Right ventricle myocardium superior (tissue), 1 donor: ENCODE measurements around the gene OR2T8. TPM values are rescaled to one million over a fixed set of nuclear protein-coding genes. Genes with fewer than 3 reads are reported as not detected.
"Not testable (repeated sequence)": the region's sequence is repeated elsewhere in the genome, so short reads cannot be mapped to it uniquely, and the experiment has no call there.

Source experiments
- ATAC-seq: fragments of 200-7000 bp; cut with Tn5 transposase; one replicate; pipeline ENCODE4 v1.9.1; 2020; ENCODE audit warnings: mild to moderate bottlenecking; ENCODE audit not compliant: poor library complexity
- DNase-seq: peaks from one replicate; pipeline ENCODE4 v3.0.0-alpha.2; 2020
- intact Hi-C: fragments of 100-400 bp; cut with DNase I; formaldehyde crosslinking; loops from one replicate; pipeline ENCODE4 v1.11.2; 2022
- long read RNA-seq: library from polyadenylated mRNA; unstranded; transcript quantifications from one replicate; pipeline ENCODE4 v2.0.0, GENCODE V29; 2021
- total RNA-seq: library from RNA; stranded (reverse); fragmentation: NEBNext Ultra II Directional; extraction: Animal tissue kit (Norgen Biotek cat#: 25700); gene quantifications from one replicate; pipeline ENCODE4 v1.2.1, GENCODE V29; 2021
- donor health status: DM: no; HTN: yes; CAD: no; lungs with severe emphysema.

Gene OR2T8, protein sequence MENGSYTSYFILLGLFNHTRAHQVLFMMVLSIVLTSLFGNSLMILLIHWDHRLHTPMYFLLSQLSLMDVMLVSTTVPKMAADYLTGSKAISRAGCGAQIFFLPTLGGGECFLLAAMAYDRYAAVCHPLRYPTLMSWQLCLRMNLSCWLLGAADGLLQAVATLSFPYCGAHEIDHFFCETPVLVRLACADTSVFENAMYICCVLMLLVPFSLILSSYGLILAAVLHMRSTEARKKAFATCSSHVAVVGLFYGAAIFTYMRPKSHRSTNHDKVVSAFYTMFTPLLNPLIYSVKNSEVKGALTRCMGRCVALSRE
- total RNA-seq, result not detected
- long read RNA-seq, result 0 reads

DNA sequence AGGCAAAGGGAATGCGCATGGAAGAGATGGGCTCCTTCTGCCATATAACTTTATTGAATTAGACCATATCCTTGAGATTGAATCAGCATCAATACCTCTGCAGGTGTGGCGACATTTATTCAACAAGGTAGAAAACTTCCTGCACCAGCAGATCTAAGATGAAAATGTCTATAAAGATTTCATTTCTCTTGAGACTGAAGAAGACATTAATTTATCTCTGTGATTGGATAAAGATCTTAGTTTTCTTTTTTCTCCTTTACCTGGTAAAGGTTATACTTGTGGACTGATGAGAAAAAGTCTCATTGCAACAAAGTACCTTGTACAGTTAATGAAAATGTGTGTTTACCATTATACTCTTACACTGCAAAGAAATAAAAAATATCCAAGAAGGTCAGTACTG is at the start of gene OR2T8:
Gene OR2T8, plus strand, starts transcription at position 301 of the 400 bp plus-strand sequence. CDS start 766 bp downstream, outside the sequence.
- DNase-seq (no peak), ATAC-seq (no peak)
- intact Hi-C loops, result no loop called here

DNA sequence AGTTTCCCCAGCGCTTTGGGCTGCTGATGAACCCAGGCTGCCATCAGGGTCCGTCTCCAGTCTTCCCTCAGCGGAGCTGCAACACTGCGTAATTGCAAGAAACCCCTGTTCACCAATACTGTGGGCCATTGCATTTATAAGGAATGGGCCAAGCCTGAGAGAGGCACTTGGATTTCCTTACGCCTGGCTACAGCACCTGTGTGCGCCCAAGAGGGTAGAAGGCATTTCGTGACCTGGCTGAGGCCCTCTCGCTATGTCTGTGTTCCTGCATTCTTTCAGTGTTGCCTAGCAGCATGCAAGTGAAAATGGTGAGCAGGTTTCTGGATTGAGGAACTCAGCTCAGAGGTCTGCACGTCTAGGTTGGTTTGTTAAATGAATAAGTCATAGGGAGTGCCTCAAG is 36.7 kb upstream of the OR2T8 start:
- DNase-seq, result no peak
- ATAC-seq, result no peak
- intact Hi-C loops, result no loop called here

DNA sequence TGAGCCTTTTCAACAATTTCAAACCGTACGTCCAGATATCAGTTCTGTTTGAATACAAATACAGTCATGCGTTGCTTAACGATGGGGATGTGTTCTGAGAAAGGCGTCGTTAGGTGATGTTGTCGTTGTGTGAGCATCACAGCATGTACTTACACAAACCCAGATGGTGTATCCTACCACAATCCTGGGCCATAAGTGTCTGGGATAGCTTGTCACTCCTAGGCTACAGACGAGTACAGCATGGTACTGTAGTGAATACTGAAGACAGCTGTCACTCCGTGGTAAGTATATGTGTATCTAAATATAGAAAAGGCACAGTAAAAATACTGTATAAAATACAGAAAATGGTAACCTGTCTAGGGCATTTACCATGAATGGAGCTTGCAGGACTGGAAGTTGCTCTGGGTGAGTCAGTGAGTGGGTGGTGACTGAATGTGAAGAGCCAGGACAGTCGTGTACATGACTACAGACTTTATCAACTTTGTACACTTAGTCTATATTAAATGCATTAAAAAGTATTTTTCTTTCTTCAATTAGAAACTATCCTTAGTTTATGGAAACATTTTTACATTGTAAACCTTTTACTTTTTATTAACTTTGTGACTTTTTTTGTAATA is 35.1 kb upstream of the OR2T8 start:
- no peak for ATAC-seq
- intact Hi-C loops, result no loop called here
- no peak for DNase-seq

DNA sequence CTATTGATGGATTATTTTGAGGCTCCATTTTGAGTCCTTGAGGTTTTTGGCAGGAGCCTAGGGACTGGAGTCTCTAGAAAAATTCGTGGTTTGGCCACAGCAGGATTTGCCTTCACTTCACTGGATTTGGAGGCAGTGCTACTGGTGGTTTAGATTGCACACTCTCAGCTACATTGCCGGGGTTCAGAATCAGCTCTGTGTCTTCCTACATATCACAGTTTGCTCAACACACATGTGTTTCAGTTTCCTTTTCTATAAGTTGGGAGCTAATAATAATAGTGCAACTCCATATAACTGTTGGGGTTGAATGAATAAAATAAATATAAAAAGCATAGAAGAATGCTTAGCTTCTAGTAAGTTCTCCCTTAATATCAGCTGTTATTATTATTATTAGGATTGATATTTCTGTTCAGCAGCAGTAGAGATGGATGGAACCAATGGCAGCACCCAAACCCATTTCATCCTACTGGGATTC is 24.9 kb upstream of the OR2T8 start, which contains the start of gene OR2W3:
Gene OR2W3, plus strand, starts transcription at position 425 of the 475 bp plus-strand sequence. Its CDS starts 0 bp downstream, at position 425.
- intact Hi-C loops, result no loop called here
- ATAC-seq (no peak), DNase-seq (no peak)

DNA sequence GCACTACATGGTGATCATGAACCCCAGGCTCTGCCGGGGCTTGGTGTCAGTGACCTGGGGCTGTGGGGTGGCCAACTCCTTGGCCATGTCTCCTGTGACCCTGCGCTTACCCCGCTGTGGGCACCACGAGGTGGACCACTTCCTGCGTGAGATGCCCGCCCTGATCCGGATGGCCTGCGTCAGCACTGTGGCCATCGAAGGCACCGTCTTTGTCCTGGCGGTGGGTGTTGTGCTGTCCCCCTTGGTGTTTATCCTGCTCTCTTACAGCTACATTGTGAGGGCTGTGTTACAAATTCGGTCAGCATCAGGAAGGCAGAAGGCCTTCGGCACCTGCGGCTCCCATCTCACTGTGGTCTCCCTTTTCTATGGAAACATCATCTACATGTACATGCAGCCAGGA is 24.1 kb upstream of the OR2T8 start:
- DNase-seq (no peak), ATAC-seq (no peak)
- intact Hi-C loops, result no loop called here

DNA sequence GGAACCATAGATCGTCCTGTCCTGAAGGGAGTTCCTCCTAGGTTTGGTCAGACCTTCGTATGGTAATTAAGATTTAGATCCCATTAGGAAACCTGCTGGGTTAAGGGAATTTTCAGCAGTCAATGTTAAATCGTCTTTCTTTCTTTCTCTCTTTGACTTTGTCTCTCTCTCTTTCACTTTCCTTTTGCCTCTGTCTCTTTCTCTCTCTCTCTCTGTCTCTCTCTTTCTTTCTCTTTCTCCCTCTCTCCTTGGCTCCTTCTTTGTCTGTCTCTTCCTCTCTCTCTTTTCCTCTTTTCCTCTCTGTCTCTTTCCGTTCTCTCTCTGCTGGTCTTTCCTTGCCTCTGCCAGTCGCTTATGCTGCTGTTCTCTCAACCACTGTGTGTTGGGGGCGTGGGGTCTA is 15.9 kb upstream of the OR2T8 start:
- DNase-seq (no peak), ATAC-seq (no peak)
- intact Hi-C loops, result no loop called here

DNA sequence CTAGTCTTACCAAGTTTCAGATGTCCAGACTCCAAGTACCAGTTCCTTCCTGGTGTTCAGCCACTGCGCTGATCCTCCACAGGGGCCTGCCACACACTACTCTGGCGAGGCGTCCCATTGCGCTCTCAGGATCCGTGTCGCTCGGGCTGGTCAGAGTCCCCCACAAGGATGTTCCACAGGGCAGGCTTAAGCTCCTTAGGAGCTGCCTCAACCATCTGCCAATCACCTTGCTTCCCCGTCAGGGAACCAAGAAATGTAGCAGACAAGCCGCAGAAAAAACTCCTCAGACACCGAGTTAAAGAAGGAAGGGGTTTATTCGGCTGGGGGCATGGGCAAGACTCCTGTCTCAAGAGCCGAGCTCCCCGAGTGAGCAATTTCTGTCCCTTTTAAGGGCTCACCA is 14.9 kb upstream of the OR2T8 start:
- ATAC-seq, result no peak
- intact Hi-C loops, result no loop called here
- no peak for DNase-seq

DNA sequence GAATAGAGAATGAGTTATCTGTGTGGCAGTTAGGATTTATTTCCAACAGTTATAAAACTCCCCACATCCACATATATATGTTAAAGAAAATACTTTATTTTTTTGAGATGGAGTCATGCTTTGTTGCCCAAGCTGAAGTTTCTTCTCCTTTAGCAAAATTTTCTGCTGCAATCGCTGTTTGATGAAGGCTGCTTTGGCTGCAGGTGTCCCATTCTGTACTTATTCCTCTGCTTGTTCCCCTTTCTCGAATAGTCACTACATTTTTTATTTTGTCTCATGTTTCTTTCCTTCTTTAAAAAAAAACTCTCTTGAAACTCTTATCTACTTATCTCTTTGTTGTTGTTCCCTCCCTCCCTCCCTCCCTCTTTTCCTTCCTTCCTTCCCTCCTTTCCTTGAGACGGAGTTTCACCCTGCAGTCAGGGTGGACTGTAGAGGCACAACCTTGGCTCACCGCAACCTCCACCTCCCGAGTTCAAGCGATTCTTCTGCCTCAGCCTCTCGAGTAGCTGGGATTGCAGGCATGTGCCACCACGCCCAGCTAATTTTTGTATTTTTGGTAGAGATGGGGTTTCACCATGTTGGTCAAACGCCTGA is 14.0 kb upstream of the OR2T8 start:
- no peak for ATAC-seq
- intact Hi-C loops, result no loop called here
- DNase-seq, result no peak

DNA sequence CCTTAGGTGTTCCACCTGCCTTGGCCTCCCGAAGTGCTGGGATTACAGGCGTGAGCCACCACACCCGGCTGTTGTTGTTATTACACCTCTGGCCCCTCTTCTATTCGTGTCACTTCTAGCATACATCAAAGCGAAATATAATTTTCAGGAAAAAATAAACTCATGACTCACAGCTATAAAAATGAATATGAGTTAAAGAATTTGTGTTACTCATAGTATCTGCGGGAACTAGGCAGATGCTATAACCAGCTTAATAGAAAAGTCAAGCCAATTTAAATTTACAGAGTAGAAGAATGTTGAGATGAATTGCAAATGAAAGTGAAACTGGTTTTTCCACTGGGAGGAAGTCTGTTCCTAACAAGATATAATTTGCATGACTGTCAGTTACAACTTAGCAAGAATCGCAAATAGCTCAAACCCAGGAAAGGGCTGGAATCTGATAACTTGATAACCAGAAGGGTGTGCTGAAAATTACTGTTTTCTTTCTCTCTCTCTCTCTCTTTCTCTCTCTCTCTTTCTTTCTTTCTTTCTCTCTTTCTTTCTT is 13.5 kb upstream of the OR2T8 start:
- no peak for DNase-seq
- no peak for ATAC-seq
- intact Hi-C loops, result no loop called here

DNA sequence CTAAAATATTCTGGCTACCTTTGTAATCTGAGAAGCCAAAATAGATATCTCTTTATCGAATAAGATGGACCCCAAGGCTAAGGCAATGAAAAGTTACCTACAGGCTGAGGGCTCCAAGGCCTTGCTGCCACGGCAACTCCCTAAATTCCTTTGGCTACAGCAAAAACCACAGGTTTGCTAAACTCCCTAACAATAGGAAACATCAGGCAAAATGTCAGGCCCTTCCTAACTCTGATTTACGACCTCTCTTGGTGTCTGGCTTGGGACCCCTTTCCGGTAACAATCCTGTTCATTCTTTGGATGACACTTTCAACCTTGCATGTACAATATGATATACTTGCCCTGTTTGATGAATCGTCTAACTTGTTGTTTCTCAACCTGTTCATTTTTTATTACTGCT is 11.3 kb upstream of the OR2T8 start:
- ATAC-seq, result no peak
- intact Hi-C loops, result no loop called here

DNA sequence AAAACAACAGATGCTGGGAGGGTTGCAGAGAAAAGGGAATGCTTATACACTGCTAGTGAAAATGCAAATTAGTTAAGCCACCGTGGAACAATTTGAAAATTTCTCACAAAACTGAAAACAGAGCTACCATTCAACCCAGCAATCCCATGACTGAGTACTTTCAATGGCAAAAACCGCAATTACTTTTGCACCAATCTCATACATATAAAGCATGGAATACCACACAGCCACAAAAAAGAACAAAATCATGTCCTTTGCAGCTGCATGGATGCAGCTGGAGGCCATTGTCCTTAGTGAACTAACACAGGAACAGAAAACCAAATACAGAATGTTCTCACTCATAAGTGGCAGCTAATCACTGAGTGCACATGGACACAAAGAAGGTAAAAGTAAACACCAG is 6.3 kb upstream of the OR2T8 start:
- intact Hi-C loops, result no loop called here
- DNase-seq, result no peak
- ATAC-seq, result no peak

More for the DNA sequence above, 11.3 kb upstream of the OR2T8 start:
- no peak for DNase-seq

DNA sequence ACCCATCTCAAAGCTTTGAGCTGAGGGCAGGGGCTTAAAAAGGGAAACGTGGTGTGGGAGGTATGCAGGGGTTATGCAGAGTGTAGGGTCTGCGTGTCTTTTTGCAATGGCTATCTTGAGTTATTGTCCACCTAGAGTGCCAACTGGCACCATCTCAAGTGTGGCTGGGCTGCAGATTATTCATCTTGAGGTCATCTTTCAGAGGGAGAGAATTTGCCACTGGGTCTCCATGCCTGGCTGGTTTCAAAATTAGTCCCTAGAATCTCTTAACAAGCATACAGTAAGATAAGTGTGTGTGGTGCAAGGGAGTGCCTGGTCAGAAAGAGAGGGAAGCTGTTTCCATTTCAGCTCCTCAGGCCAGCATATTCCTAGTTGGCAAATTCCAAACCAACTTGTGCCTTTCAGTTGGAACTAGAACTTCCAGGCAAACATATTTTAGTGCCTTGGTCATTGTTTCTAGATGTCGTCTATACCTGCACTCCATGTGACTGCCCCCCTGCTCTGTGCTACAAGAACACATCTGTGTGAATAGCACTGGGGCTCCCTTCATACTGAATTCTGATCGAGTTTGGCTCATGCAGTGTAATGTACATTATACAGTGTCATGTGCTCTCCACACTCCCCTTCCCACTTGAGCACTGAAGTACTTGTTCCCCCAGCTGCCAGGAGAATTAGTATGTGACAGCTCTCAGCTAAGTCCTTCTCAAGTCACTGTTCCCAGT is 5.0 kb upstream of the OR2T8 start:
- intact Hi-C loops, result no loop called here
- ATAC-seq (no peak), DNase-seq (no peak)

DNA sequence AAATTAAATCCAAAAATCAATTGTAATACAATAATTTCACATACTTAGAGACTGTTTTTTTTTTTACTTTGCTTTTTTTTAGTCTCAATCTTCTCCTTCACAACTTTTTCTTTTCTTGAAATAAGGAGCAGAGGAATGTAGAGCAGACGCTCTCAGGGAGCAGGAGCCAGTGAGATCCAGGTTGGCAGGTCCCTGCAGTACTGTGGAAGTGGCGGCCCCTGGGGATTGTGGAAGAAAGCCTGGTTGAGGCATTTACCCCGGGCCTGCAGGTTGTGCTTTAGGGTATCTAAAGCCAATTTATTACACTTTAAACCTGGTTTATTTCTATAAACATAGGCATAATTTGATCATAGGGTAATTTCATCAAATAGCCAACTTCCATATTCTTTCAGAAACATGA is 3.9 kb downstream of the OR2T8 start:
- ATAC-seq, result no peak
- intact Hi-C loops, result no loop called here

DNA sequence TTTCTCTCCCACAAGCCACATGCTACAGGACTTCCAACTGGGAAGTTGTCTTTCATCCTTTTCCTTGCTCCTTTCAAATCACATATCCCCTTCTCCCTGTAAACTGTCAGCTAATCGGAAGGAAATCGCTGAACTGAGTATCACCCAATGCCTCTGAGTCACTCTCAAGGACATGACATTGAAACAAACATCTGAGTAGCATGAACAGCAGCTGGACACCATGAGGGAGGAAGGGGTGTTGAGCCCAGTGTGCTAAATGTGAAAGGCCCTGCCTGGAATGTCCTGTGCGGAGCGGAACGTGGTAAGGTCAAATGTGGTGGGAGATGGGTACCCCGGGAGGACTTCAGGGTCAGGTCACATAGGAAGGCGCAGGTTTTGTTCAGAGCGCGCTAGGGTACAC is 4.8 kb downstream of the OR2T8 start, which contains the start of gene OR2AJ1:
Gene OR2AJ1, plus strand, starts transcription at position 22 of the 400 bp plus-strand sequence. CDS start 8,880 bp downstream, outside the sequence.
- intact Hi-C loops, result no loop called here
- no peak for ATAC-seq
- DNase-seq, result no peak

More for the DNA sequence above, 3.9 kb downstream of the OR2T8 start:
- no peak for DNase-seq

DNA sequence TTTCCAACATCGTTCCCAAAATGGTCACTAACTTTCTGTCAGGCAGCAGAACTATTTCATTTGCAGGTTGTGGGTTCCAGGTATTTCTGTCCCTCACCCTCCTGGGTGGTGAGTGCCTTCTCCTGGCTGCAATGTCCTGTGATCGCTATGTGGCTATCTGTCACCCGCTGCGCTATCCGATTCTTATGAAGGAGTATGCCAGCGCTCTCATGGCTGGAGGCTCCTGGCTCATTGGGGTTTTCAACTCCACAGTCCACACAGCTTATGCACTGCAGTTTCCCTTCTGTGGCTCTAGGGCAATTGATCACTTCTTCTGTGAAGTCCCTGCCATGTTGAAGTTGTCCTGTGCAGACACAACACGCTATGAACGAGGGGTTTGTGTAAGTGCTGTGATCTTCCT is 13.9 kb downstream of the OR2T8 start:
- no peak for DNase-seq
- ATAC-seq, result no peak
- intact Hi-C loops, result no loop called here

DNA sequence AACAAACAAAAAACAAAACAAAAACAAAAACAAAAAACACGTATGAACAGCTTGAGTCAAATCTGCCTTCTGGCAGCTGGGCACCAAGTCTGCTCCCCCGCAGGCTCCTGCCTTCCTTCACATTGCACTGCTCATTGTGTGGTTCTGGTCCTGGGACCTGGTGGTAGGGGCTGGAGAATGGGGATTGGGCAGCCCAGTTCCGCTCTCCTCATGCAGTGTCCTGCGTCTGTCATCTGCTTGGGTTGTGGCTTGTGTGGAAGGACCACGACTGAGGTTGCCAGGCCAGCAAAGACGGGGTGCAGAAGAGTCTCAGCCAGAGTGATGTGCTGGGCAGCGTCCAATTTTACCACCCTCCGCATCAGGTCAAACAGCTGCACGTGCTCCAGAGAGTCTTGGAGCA is 15.7 kb downstream of the OR2T8 start:
- ATAC-seq, result no peak
- no peak for DNase-seq
- intact Hi-C loops, result no loop called here

DNA sequence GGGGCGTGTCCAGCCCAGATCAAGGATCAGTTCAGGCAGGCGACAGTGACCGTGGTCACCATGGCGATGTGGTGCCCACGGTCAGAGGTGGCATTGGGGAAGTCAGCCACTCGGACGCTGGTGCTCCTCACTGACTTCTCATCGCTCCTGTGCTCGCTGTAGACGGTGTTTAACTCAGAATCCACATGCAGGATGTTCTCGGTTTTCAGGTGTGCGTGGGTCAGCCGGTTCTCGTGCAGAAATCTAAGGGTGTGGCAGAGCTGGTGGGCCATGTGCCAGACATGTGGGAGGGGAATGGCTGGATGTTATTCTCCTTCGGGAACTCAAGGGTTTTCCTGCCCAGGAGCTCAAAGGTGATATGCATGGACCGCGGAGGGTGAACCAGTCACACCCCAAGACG is 16.4 kb downstream of the OR2T8 start:
- DNase-seq (no peak), ATAC-seq (no peak)
- intact Hi-C loops, result no loop called here

DNA sequence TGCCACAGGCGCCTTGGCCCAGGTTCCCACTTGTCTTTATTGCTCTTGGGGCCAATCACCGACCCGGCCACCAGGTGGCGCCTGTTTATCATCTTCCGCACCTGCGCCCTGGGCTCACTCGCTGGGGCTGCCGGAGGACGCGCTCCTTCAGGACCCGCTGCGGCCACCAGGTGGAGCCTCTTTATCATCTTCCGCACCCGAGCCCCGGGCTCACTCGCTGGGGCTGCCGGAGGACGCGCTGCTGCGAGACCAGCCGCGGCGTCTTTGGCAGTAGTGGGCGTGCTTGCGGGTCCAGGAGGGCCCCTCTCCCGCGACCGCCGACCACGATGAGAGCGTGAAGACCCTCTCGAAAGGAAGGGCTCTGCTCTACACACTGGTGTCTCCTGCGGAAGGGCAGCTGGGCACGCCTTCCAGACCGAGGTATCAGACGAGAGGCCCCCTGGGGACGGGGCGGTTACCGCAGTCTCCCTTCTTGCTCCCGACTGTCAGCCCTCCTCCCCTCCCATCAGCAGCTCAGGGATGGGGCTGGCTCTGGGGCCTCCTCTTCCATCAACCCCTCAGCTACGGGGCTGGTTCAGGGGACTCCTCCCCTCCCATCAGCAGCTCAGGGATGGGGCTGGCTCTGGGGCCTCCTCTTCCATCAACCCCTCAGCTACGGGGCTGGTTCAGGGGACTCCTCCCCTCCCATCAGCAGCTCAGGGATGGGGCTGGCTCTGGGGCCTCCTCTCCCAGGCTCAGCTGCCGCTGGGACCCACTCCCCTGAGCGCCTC is 17.1 kb downstream of the OR2T8 start:
- DNase-seq (peak; percentile 84), ATAC-seq (peak; percentile 72)
- intact Hi-C loops, result not testable (repeated sequence)
